ENCODE results near the gene FURIN. TPM values are rescaled to one million over a fixed set of nuclear protein-coding genes. Genes with fewer than 3 reads are reported as not detected.
A peak's percentile ranks its signal among the peaks of the same experiment; 100 is the strongest.
"Not testable (repeated sequence)": the region's sequence is repeated elsewhere in the genome, so short reads cannot be mapped to it uniquely, and the experiment has no call there.

The FURIN gene
- total RNA-seq, 1 donor from 2014 or later = 51.6 TPM

GRCh38 chr15:90924375-90924774, 56.0 kb downstream of the FURIN start:
- intact Hi-C loops (cut with DNase I) = no loop called here
- no peak for DNase-seq (ENCODE audit: low spot score)
- ATAC-seq = no peak

- DNase-seq (ENCODE audit: low spot score); intact Hi-C loops (cut with DNase I); ATAC-seq: not testable (repeated sequence)
These were observed 58.4 kb downstream of the FURIN start for GRCh38 chr15:90926766-90927165.

GRCh38 chr15:90928106-90928505, 59.7 kb downstream of the FURIN start:
- ATAC-seq; intact Hi-C loops (cut with DNase I); DNase-seq (ENCODE audit: low spot score): not testable (repeated sequence)

GRCh38 chr15:90929246-90930019, 61.0 kb downstream of the FURIN start:
- intact Hi-C loops (cut with DNase I) = no loop called here
- ATAC-seq (peak; percentile 0), DNase-seq (ENCODE audit: low spot score) (peak; percentile 52)

- DNase-seq (ENCODE audit: low spot score) = peak; percentile 59
- intact Hi-C loops (cut with DNase I) = no loop called here
- ATAC-seq = no peak
These were observed 62.6 kb downstream of the FURIN start for GRCh38 chr15:90930861-90931574.

- intact Hi-C loops (cut with DNase I) = no loop called here
- ATAC-seq (no peak), DNase-seq (ENCODE audit: low spot score) (no peak)
These were observed 63.1 kb downstream of the FURIN start for GRCh38 chr15:90931575-90931827.

GRCh38 chr15:90931828-90932659, 63.7 kb downstream of the FURIN start, which contains the start of gene HDDC3:
Gene HDDC3 (minus strand): TSS chr15:90932549. CDS start chr15:90932540, 9 bp downstream.
- intact Hi-C loops (cut with DNase I) = no loop called here
- ATAC-seq = peak; percentile 63
- DNase-seq (ENCODE audit: low spot score) = peak; percentile 96

- no peak for ATAC-seq
- DNase-seq (ENCODE audit: low spot score) = no peak
- intact Hi-C loops (cut with DNase I) = no loop called here
These were observed 64.2 kb downstream of the FURIN start for GRCh38 chr15:90932660-90932991.

Other genes with a start within 250 kb of the FURIN start
- gene BLM, start 151.2 kb upstream of the FURIN start, total RNA-seq = 0.85 TPM
- 44.8 TPM for gene FES, start 15.9 kb downstream of the FURIN start, total RNA-seq
- 150 TPM for gene MAN2A2, start 34.7 kb downstream of the FURIN start, total RNA-seq
- gene HDDC3, start 64.0 kb downstream of the FURIN start, total RNA-seq = 12.7 TPM
- gene UNC45A, start 66.7 kb downstream of the FURIN start, total RNA-seq = 56.8 TPM
- gene RCCD1, start 86.3 kb downstream of the FURIN start, total RNA-seq = 12.4 TPM
- gene PRC1, start 125.9 kb downstream of the FURIN start, total RNA-seq = 5.7 TPM
- gene VPS33B, start 154.0 kb downstream of the FURIN start, total RNA-seq = 13.0 TPM
- 19.1 TPM for gene SV2B, start 231.7 kb downstream of the FURIN start, total RNA-seq